Heart left ventricle (tissue), 16 donors: ENCODE results near the gene KRT33A. TPM values are rescaled to one million over a fixed set of nuclear protein-coding genes. Genes with fewer than 3 reads are reported as not detected.

ENCODE experiments used
- ATAC-seq, 4 donors: fragments of 200-7000 bp; cut with Tn5 transposase; one replicate each; pipeline ENCODE4 v1.9.1; 2020 to 2022; ENCODE audit warnings: moderate library complexity in 4 of 4, mild to moderate bottlenecking in 3 of 4, moderate number of reproducible peaks in 1 of 4
- DNase-seq, 5 donors: peaks; one replicate each; pipeline ENCODE4 v3.0.0-alpha.2; 2020
- H3K27ac ChIP-seq, 12 donors: fragments of 200-600 bp; sonication (generic) in 4 of 12; one replicate each; pipeline versions ENCODE4 v1.5.0 to v1.8.0; 2016 to 2022; ENCODE audit warnings: mild to moderate bottlenecking in 2 of 12
- H3K27me3 ChIP-seq, 9 donors: fragments of 200-600 bp; sonication (generic) in 2 of 9; one replicate each; pipeline versions ENCODE4 v1.5.1 to v1.8.0; 2016 to 2022; ENCODE audit warnings: mild to moderate bottlenecking in 3 of 9
- H3K36me3 ChIP-seq, 9 donors: fragments of 200-600 bp; sonication (generic) in 2 of 9; one replicate each; pipeline versions ENCODE4 v1.5.0 to v1.8.0; 2018 to 2022; ENCODE audit warnings: mild to moderate bottlenecking in 2 of 9
- H3K4me1 ChIP-seq, 12 donors: fragments of 200-600 bp; sonication (generic) in 4 of 12; one replicate each; pipeline versions ENCODE4 v1.5.0 to v1.8.0; 2016 to 2022; ENCODE audit warnings: mild to moderate bottlenecking in 3 of 12
- H3K4me3 ChIP-seq, 12 donors: fragments of 200-600 bp; sonication (generic) in 4 of 12; one replicate each; pipeline versions ENCODE4 v1.5.0 to v1.8.0; 2017 to 2022; ENCODE audit warnings: mild to moderate bottlenecking in 9 of 12, moderate library complexity in 4 of 12
- H3K9me3 ChIP-seq, 12 donors: fragments of 200-600 bp; sonication (generic) in 4 of 12; one replicate each; pipeline versions ENCODE4 v1.5.0 to v1.8.0; 2016 to 2022; ENCODE audit warnings: mild to moderate bottlenecking in 1 of 12
- CTCF ChIP-seq, 12 donors: fragments of 200-600 bp; sonication (generic) in 4 of 12; IDR thresholded peaks; one replicate each; pipeline versions ENCODE4 v1.5.0 to v1.8.0; 2018 to 2022; ENCODE audit warnings: antibody characterized with exemption in 12 of 12, mild to moderate bottlenecking in 5 of 12
- POLR2A ChIP-seq, 2 donors: fragments of 450-650 bp; IDR thresholded peaks; one replicate each; pipeline ENCODE4 v1.6.1; 2017; ENCODE audit warnings: antibody characterized with exemption in 2 of 2, mild to moderate bottlenecking in 2 of 2, moderate library complexity in 2 of 2
- WGBS, 4 donors: extraction: QIAGEN DNeasy Blood & Tissue Kit in 2 of 4; methylation state at CpG; one replicate each; pipeline versions ENCODE4 v1.1.5 to v1.1.7; 2013 to 2018; 5-methylcytosine and 5-hydroxymethylcytosine counted together
- intact Hi-C, 10 donors: fragments of 100-400 bp; cut with DNase I; formaldehyde crosslinking; loops; one replicate each; pipeline versions ENCODE4 v1.11.1 to v1.14.2; 2022
- polyA plus RNA-seq, 2 donors: library from polyadenylated mRNA; stranded (reverse); fragments of 200-250 nt; gene quantifications; one replicate each; pipeline ENCODE4 v1.2.3, GENCODE V29; 2013
- total RNA-seq, 9 donors: library from RNA; depleted of rRNA in 2 of 9; stranded (reverse); fragments of >200 nt in 2 of 9; fragmentation: NEBNext Ultra II Directional in 3 of 9; extraction: Animal tissue kit (Norgen Biotek cat#: 25700) in 3 of 9; gene quantifications; one replicate each; pipeline versions ENCODE4 v1.1.0 to v1.2.4, GENCODE V29; 2016 to 2023
- donor health status: ischemic (EF 13 %, LVEDD 7.1; RV severe dilation, severe dysfunction).
- donor health status: healthy with polysubstance abuse.
- donor health status: DM: no; HTN: yes; CAD: no.
- donor health status: DM: no; HTN: no; CAD: no.
- donor health status: ischemic (EF 25% LVEDD 6.9; RV normal size, moderate dysfunction).
- donor health status: ischemic (EF 25% LVEDD 5.7; RV mildly dilated, moderate dysfunction).
- donor health status: healthy.
- donor health status: DM: yes; HTN: yes; CAD: no.
- donor health status: ischemic (EF 35%, LVEDD 5.7; RV mildly dilated, moderate dysfunction).
- donor health status: nonischemic (EF 11% LVEDD 7.7; RV severe dilation, severe dysfunction).
- donor health status: DM: yes; HTN: yes; CAD: no.
- donor health status: PGD.
- donor health status: ischemic (EF 29% LVEDD 5.4; RV normal size, mild dysfunction).
- donor health status: nonischemic (EF 23%, LVEDD 6.1; RV moderate dilation, normal function).

Gene KRT33A
- total and polyA plus RNA-seq, 11 donors, result not detected

GRCh38 chr17:41391535-41391934 is 40.9 kb upstream of the KRT33A start:
- Histone ChIP-seq H3K4me1 (peaks cover 0 to 18% (median 4%) of the 10 kb centered on the region in 12 donors), H3K27ac (no peak overlapping the region), H3K4me3 (no peak overlapping the region), H3K27me3 (peaks cover 0 to 12% (median 0%) of the 10 kb centered on the region in 9 donors), H3K9me3 (peaks cover 0 to 12% (median 7%) of the 10 kb centered on the region in 12 donors), H3K36me3 (no peaks in the 10 kb centered on the region)
- ATAC-seq, result no peak
- 63 to 74% (median 65%) methylated on average over 2 of the region's 2 CpGs for WGBS, 4 donors
- intact Hi-C loops, result no loop called here
- TF ChIP-seq POLR2A (IDR thresholded peaks at IDR 0.05) (no peak), CTCF (IDR thresholded peaks at IDR 0.05) (no peak)
- no peak for DNase-seq

DNA sequence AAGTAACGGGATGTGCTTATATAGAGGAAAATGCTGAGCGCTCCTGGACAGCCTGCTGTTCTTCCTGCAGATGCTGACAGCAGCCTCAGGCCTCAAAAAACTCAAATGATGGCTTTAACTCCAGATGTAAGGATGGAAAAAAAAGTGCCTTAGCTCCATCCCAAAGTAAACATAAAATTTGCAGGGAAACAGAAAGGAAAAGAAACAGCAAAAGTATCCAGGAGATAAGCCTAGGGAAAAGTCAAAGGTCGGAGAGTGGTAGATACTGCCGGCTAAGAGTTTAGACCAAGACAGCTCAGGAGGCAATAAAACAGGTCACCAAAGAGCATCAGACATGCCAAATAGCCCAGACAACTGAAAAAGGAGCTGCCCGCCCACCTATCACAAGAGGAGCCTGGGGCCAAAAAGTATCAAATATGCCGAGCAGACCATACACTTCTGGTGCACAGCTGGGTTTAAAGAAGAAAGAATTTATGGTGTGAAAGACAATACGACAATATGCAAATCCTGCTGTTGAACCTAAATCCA is 39.8 kb upstream of the KRT33A start:
- TF ChIP-seq POLR2A (IDR thresholded peaks at IDR 0.05) (no peak), CTCF (IDR thresholded peaks at IDR 0.05) (no peak)
- Histone ChIP-seq H3K9me3 (peaks cover 0 to 22% (median 15%) of the 10 kb centered on the region in 12 donors), H3K27me3 (peaks cover 0 to 12% (median 0%) of the 10 kb centered on the region in 9 donors), H3K4me3 (no peak overlapping the region), H3K27ac (no peak overlapping the region), H3K4me1 (peaks cover 0 to 18% (median 4%) of the 10 kb centered on the region in 12 donors), H3K36me3 (no peaks in the 10 kb centered on the region)
- WGBS, 4 donors, result 59 to 67% (median 61%) methylated on average over 7 of the region's 7 CpGs
- ATAC-seq (no peak), DNase-seq (no peak)
- intact Hi-C loops, result no loop called here

GRCh38 chr17:41387670-41388069 is 37.0 kb upstream of the KRT33A start:
- Histone ChIP-seq H3K9me3 (peaks cover 0 to 28% (median 15%) of the 10 kb centered on the region in 12 donors), H3K36me3 (no peaks in the 10 kb centered on the region), H3K4me1 (peaks cover 0 to 4% (median 0%) of the 10 kb centered on the region in 12 donors), H3K27me3 (peaks cover 0 to 12% (median 0%) of the 10 kb centered on the region in 9 donors), H3K27ac (no peak overlapping the region), H3K4me3 (no peak overlapping the region)
- ATAC-seq, result no peak
- intact Hi-C loops, result no loop called here
- DNase-seq, result no peak
- no peak for TF ChIP-seq POLR2A (IDR thresholded peaks at IDR 0.05)
- TF ChIP-seq CTCF (IDR thresholded peaks at IDR 0.05), result no peak
- 63 to 73% (median 65%) methylated on average over 4 of the region's 4 CpGs for WGBS, 4 donors

- Histone ChIP-seq H3K4me3 (no peak overlapping the region), H3K36me3 (no peaks in the 10 kb centered on the region), H3K27ac (no peak overlapping the region), H3K4me1 (no peaks in the 10 kb centered on the region), H3K27me3 (peaks cover 0 to 9% (median 0%) of the 10 kb centered on the region in 9 donors), H3K9me3 (peaks cover 0 to 28% (median 15%) of the 10 kb centered on the region in 12 donors)
- no peak for ATAC-seq
- WGBS, 4 donors, result 94 to 100% (median 96%) methylated on average over 1 of the region's 1 CpG
- intact Hi-C loops, result no loop called here
- TF ChIP-seq CTCF (IDR thresholded peaks at IDR 0.05) (no peak), POLR2A (IDR thresholded peaks at IDR 0.05) (no peak)
- no peak for DNase-seq
These were observed 35.6 kb upstream of the KRT33A start for GRCh38 chr17:41386227-41386626.
